Keratinocyte (primary cell): ENCODE measurements around the gene PTPRN2. TPM values are rescaled to one million over a fixed set of nuclear protein-coding genes. Genes with fewer than 3 reads are reported as not detected.

ENCODE experiments used
- DNase-seq: peaks from one replicate; pipeline ENCODE4 v3.0.0-alpha.2; 2011; ENCODE audit warnings: low read depth, missing footprints, low spot score
- FAIRE-seq: peaks from 2 replicates; lab custom pipeline; 2011; peaks lifted over from hg19 to GRCh38; lab: Jason Lieb, UNC
- H2AFZ ChIP-seq: 2 replicates; pipeline ENCODE4 v1.6.0; 2012; ENCODE audit warnings: low read length, control low read depth, inconsistent platforms; ENCODE audit not compliant: control insufficient read depth
- H3K27ac ChIP-seq: 2 replicates; pipeline ENCODE4 v1.5.1; 2011; ENCODE audit warnings: low read length; ENCODE audit not compliant: control insufficient read depth, insufficient read depth
- H3K27me3 ChIP-seq: 3 replicates; pipeline ENCODE4 v1.6.0; 2011; ENCODE audit warnings: low read length; ENCODE audit not compliant: control insufficient read depth, insufficient read depth; ENCODE audit errors: extremely low read depth
- H3K36me3 ChIP-seq, 2 experiments: 2 replicates in 1 of 2; 3 replicates in 1 of 2; pipeline ENCODE4 v1.5.1; 2011; ENCODE audit warnings: low read length in 2 of 2, mild to moderate bottlenecking in 1 of 2; ENCODE audit not compliant: control insufficient read depth in 2 of 2, insufficient read depth in 2 of 2; ENCODE audit errors: extremely low read depth in 1 of 2
- H3K4me1 ChIP-seq: 3 replicates; pipeline ENCODE4 v1.5.1; 2011; ENCODE audit warnings: low read length; ENCODE audit not compliant: control insufficient read depth, insufficient read depth; ENCODE audit errors: extremely low read depth
- H3K4me2 ChIP-seq: 3 replicates; pipeline ENCODE4 v1.6.0; 2011; ENCODE audit warnings: low read depth, low read length; ENCODE audit not compliant: control insufficient read depth, insufficient read depth; ENCODE audit errors: extremely low read depth
- H3K4me3 ChIP-seq, 3 experiments: fragments of 200-600 bp in 1 of 3; sonication (generic) in 1 of 3; 2 replicates in 2 of 3; 3 replicates in 1 of 3; pipeline ENCODE4 v1.5.1; 2011 to 2016; ENCODE audit warnings: low read length in 3 of 3, mild to moderate bottlenecking in 3 of 3, control low read depth in 2 of 3, inconsistent platforms in 1 of 3, low read depth in 1 of 3, mixed read lengths in 1 of 3, mixed run types in 1 of 3, moderate library complexity in 1 of 3; ENCODE audit not compliant: control insufficient read depth in 2 of 3, insufficient read depth in 2 of 3; ENCODE audit errors: extremely low read depth in 1 of 3
- H3K79me2 ChIP-seq: 2 replicates; pipeline ENCODE4 v1.6.0; 2012; ENCODE audit warnings: low read length; ENCODE audit not compliant: control insufficient read depth, insufficient read depth
- H3K9ac ChIP-seq: 3 replicates; pipeline ENCODE4 v1.6.0; 2011; ENCODE audit warnings: low read length; ENCODE audit not compliant: control insufficient read depth, insufficient read depth; ENCODE audit errors: extremely low read depth
- H3K9me1 ChIP-seq: 3 replicates; pipeline ENCODE4 v1.6.0; 2011; ENCODE audit warnings: low read length; ENCODE audit not compliant: control insufficient read depth, insufficient read depth; ENCODE audit errors: extremely low read depth
- H3K9me3 ChIP-seq: 2 replicates; pipeline ENCODE4 v1.5.1; 2012; ENCODE audit warnings: low read depth, low read length; ENCODE audit not compliant: control insufficient read depth
- H4K20me1 ChIP-seq: 3 replicates; pipeline ENCODE4 v1.6.0; 2011; ENCODE audit warnings: low read length; ENCODE audit not compliant: control insufficient read depth, insufficient read depth; ENCODE audit errors: extremely low read depth
- EZH2 ChIP-seq: IDR thresholded peaks from one replicate; pipeline ENCODE4 v1.6.1; 2012; ENCODE audit warnings: inconsistent platforms, mild to moderate bottlenecking, low read length, moderate library complexity
- dilution Hi-C: fragments of 300-500 bp; cut with MboI; formaldehyde crosslinking; loops from one replicate; pipeline ENCODE4 v1.7.0; 2020; ENCODE audit warnings: low sequenced_read_pairs; ENCODE audit not compliant: extremely low pct_ligation_motif_present
- polyA plus RNA-seq, 5 experiments: library from polyadenylated mRNA; depleted of rRNA in 3 of 5; stranded (reverse) in 3 of 5; stranded (forward) in 1 of 5; unstranded in 1 of 5; fragments of >200 nt; gene quantifications; 1 replicate in 1 of 5; 2 replicates in 3 of 5; 3 replicates in 1 of 5; pipeline versions ENCODE4 v1.2.1 to v1.2.3, GENCODE V29; 2011 to 2012; ENCODE audit warnings: missing spikeins in 2 of 5, low read depth in 1 of 5, low replicate concordance in 1 of 5
- TF ChIP-seq, protein P1 (sequence below), 3 experiments: IDR thresholded peaks in 1 of 3; conservative IDR thresholded peaks in 1 of 3; optimal IDR thresholded peaks in 1 of 3; 2 replicates in 2 of 3; 3 replicates in 1 of 3; pipeline versions ENCODE3 to v1.5.1; 2011; ENCODE audit warnings: low read length in 3 of 3, mild to moderate bottlenecking in 3 of 3, moderate library complexity in 2 of 3, control low read depth in 1 of 3, inconsistent platforms in 1 of 3; ENCODE audit not compliant: insufficient read depth in 2 of 3; ENCODE audit errors: extremely low read depth in 1 of 3

PTPRN2 gene
- polyA plus RNA-seq, 1 donor (not counting 4 experiments of a cell fraction or from before 2014, with no cell fraction given): not detected

DNA sequence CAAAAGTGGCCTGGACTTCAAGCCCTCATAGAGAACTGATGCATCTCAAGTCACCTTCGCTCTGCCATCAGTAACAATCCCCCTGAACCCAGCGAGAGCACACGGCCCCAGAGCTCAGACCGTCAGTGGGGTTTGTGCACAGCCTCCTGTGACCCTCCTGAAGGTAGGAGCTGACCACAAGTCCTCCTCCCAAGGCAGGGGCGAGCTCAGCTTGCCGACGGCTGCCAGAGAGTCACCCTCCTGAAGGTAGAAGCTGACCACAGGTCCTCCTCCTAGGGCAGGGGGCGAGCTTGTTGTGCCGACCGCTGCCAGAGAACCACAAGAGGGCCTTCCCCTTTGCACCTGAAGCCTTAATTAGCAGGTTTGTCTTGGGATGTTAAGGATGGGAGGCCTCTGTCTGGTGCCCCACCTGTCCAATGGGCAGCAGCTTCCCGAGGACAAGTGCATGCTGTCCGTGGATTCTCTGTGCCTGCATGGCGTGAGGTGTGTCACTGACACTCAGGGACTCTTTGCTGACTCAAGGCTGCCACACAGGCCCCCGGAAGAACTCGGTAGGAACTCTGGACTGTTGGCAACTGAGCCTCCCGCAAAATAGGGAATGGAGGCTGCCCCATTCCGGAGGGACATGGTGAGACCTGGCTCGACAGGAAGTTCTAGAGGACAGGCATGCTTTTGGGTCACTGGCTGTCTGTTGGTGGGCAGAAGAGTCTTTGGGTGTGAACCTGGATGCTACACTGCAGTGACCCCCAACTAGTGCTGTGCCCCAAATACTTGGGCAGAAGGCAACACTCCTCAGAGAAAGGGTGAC, 763.4 kb downstream of the PTPRN2 start:
- Histone ChIP-seq H3K9ac (no peak overlapping the region), H3K4me1 (no peaks in the 10 kb centered on the region)
- TF ChIP-seq, protein P1, sequence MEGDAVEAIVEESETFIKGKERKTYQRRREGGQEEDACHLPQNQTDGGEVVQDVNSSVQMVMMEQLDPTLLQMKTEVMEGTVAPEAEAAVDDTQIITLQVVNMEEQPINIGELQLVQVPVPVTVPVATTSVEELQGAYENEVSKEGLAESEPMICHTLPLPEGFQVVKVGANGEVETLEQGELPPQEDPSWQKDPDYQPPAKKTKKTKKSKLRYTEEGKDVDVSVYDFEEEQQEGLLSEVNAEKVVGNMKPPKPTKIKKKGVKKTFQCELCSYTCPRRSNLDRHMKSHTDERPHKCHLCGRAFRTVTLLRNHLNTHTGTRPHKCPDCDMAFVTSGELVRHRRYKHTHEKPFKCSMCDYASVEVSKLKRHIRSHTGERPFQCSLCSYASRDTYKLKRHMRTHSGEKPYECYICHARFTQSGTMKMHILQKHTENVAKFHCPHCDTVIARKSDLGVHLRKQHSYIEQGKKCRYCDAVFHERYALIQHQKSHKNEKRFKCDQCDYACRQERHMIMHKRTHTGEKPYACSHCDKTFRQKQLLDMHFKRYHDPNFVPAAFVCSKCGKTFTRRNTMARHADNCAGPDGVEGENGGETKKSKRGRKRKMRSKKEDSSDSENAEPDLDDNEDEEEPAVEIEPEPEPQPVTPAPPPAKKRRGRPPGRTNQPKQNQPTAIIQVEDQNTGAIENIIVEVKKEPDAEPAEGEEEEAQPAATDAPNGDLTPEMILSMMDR (optimal IDR thresholded peaks at IDR 0.05 in 1 of 3, IDR thresholded peaks at IDR 0.05 in 1 of 3, conservative IDR thresholded peaks at IDR 0.05 in 1 of 3; ENCODE audit: extremely low read depth in 1 of 3, insufficient read depth in 2 of 3, low read length in 3 of 3): no peak

DNA sequence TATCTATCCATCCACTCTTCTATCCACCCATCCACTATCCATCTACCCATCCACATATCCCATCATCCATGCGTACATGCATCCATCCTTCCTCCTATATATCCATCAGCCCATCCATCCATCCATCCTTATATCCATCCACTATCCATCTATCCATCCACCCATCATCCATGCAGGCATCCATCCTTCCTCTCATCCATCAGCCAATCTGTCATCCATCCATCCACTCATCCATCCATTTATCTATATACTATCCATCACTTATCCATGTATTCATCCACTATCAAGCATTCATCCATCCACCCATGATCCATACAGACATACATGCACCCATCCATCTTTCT, 765.0 kb downstream of the PTPRN2 start:
- Histone ChIP-seq H3K9me1 (no peaks in the 10 kb centered on the region), H3K4me1 (no peaks in the 10 kb centered on the region), H3K4me2 (no peak overlapping the region), H3K4me3 (no peak overlapping the region), H3K27me3 (no peaks in the 10 kb centered on the region), H3K9ac (no peak overlapping the region), H3K9me3 (peaks cover 24% of the 10 kb centered on the region), H3K36me3 (no peaks in the 10 kb centered on the region), H3K27ac (no peak overlapping the region), H2AFZ (no peak overlapping the region), H4K20me1 (no peaks in the 10 kb centered on the region), H3K79me2 (no peaks in the 10 kb centered on the region)
- dilution Hi-C loops: no loop called here
- FAIRE-seq (no peak), DNase-seq (no peak)
- TF ChIP-seq, protein P1 (optimal IDR thresholded peaks at IDR 0.05 in 1 of 3, IDR thresholded peaks at IDR 0.05 in 1 of 3, conservative IDR thresholded peaks at IDR 0.05 in 1 of 3; ENCODE audit: extremely low read depth in 1 of 3, insufficient read depth in 2 of 3, low read length in 3 of 3): no peak
- no peak for TF ChIP-seq EZH2

More for the DNA sequence above, 763.4 kb downstream of the PTPRN2 start:
- H3K9me1 ChIP-seq: no peaks in the 10 kb centered on the region
- FAIRE-seq (no peak), DNase-seq (no peak)
- H3K9me3 ChIP-seq: peaks cover 18% of the 10 kb centered on the region
- no peaks in the 10 kb centered on the region for H4K20me1 ChIP-seq
- no peaks in the 10 kb centered on the region for H3K36me3 ChIP-seq
- H3K27ac ChIP-seq: no peak overlapping the region
- no peaks in the 10 kb centered on the region for H3K27me3 ChIP-seq
- H2AFZ ChIP-seq: no peak overlapping the region
- no peaks in the 10 kb centered on the region for H3K79me2 ChIP-seq
- no peak overlapping the region for H3K4me2 ChIP-seq
- dilution Hi-C loops: no loop called here
- H3K4me3 ChIP-seq: no peak overlapping the region
